Hematopoietic multipotent progenitor cell treated with erythropoietin and hydrocortisone succinate and interleukin-3 and kit ligand, for 17 days (in vitro differentiated cells): ENCODE data around the gene ACOX1.

Experiments
- DNase-seq: peaks from one replicate; pipeline ENCODE4 v3.0.0-alpha.2; 2015; ENCODE audit warnings: low spot score

Gene ACOX1

GRCh38 chr17:75978938-75979704 lies at the start of gene ACOX1, which contains the start of gene TEN1:
TSS of gene ACOX1 (minus strand) at chr17:75979166. CDS start at chr17:75979073, 93 bp downstream.
TSS of gene TEN1 (plus strand) at chr17:75979240. CDS start at chr17:75986193, 6,953 bp downstream.
- DNase-seq: peak; percentile 87

GRCh38 chr17:76027159-76027839 lies 48.3 kb upstream of the ACOX1 start, which contains the start of gene EVPL:
TSS of gene EVPL (minus strand) at chr17:76027306. CDS start at chr17:76027198, 108 bp downstream.
- peak; percentile 79 for DNase-seq

DNA sequence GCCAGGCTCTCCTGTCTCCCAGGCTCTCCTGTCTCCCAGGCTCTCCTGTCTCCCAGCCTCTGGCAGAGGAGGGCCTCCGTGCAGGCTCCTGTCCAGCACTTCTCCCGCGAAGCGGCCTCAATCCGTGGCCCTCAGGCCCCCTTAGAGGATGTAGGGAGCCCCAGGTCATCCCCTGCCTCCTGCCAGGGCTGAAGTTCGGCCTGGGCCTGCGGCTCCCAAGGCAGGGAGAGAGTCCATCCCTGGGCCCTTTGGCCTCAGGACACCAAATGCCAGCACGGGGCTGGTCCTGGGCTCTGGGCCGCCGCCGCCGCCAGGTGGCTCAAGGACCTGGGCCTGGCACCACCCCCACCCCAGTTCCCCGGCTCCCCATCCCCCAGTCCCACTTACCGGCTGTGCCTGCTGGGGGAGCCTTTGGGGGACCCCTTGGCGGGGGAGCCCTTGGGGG lies 47.8 kb upstream of the ACOX1 start:
- no peak for DNase-seq

DNA sequence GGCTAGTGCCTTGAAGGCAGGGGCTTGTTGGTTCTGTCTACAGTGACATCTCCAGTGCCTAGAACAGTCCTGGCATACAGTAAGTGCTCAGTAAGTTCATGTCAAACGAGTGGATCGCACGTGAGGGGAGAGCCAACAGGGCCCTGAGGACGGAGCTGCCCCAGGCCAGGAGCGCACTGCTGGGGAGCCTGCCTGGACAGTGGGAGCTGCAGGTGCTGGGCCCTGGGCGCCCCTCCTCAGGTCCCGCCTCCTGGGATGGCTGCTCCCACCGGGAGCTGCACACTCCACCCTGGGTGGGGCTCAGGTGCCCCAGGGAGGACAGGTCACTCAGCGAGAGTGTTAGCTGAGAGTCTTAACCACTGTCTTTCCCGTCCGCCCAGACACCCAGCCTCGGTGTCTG lies 46.3 kb upstream of the ACOX1 start:
- no peak for DNase-seq

DNA sequence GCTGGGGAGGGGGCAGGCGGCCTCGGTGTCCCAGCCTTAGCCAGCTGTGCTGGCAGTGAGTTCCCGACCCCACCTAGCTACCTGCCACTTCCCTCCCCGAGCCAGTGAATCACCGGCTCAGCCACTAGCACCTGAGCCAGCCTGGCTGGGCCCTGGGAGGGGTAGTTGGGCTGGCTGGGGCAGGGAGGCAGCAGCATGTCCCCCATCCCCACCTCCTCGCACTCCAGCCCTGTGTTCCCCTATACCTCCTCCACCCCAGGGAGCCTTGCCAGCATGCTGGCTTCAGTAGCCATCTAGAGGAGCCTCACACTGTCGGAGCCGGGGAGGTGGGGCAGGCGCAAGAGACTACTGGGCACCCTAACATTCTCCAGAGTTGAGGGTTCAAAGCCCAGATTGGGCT lies 45.4 kb upstream of the ACOX1 start:
- no peak for DNase-seq

DNA sequence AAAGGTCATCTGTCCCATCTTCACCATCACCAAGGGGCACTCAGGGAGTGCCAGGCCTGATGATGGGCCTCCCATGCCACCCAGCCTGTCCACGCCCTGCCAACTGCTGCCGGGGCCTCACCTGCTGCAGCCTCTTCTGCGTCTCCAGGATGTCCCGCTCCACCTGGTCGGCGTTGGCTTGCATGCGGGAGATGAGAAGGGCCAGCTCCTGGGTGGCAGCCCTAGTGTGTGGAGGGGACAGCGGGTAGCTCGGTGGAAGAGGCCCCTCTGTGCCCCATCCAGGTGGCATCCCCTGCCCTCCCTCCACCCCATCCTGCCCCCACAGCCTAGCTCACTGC lies 44.9 kb upstream of the ACOX1 start:
- DNase-seq: no peak

- DNase-seq: no peak
Measured at GRCh38 chr17:76022973-76023899, 44.3 kb upstream of the ACOX1 start.

DNA sequence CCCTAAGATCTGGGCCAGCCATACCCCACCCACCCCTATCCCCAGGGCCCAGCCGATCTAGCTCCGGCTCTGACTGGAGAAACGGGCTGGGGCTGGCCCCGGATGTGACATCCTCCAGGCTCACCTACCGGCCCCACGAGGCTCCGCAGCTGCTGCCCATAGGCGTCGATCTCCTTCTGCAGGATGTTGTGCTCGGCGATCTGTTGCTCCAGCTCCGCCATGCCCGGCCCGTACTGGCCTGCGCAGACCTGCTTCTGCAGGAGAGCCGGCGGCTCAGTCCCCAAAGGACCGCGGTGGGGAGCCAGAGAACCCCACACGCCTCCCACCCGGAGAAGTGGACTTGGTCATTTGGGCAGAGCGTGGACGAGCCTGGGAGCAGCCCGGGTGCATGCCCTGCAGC lies 43.3 kb upstream of the ACOX1 start:
- no peak for DNase-seq

GRCh38 chr17:76019833-76020467 lies 41.0 kb upstream of the ACOX1 start:
- DNase-seq: no peak

DNA sequence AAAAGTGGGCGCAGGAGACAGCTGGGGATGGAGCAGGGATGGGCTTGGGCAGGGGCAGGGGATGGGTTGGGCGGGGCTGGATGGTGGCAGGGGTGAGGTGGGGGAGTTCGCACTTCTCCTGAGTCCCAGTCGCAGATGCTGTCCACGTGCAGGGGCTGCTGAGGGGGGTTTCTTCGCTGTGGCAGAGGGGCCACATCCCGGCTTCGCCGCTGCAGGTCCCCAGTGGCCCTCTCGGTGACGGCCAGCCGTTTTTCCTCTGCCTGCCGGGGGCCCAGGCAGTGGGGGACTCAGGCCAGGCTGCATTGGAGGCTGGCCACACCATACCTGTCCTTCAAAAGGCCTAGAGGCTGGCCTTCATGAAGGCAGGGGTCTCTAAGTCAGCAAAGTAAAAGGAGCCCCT lies 39.8 kb upstream of the ACOX1 start:
- no peak for DNase-seq

GRCh38 chr17:76018340-76018680 lies 39.3 kb upstream of the ACOX1 start:
- no peak for DNase-seq

DNA sequence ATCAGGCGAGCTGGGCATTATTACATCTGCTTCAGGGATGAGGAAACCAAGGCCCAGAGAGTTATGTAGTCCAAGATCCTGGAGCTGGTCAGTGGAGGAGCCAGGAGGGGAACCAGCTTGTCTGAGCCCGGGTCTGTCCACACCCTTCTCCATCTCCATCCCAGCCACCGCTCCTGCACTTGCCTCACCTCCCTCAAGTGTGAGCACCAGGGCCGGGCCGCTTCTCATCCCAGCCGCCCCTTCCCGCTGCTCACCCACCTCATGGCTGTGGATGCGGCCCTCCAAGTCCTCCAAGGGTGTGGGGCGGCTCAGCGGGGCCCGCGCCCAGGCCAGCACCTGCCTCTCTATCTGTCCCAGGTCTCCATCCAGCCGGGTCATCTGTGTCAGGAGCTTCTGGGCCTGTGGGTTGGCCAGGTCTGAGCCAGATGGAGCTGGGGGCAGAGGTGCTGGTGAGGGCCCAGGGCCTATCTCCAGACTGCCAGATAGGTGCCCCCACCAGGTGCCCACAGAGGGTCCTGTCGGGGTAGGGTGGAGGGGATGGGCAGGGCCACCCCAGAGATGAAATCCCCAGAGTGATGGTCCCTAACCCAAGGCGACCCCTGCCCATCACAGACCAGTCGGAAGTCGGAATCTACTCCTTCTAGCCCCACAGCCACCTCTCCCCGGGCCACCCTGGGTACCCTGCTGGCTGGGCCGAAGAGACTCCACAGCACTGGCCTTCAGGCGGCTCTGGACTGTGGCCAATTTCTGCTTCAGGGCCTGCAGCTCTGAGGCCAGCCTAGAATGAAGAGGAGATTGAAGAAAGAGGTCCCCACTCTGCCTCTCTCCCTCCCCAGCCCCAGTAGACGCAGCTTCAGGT lies 38.7 kb upstream of the ACOX1 start:
- DNase-seq: no peak

GRCh38 chr17:76014925-76015261 lies 35.9 kb upstream of the ACOX1 start:
- DNase-seq: no peak

DNA sequence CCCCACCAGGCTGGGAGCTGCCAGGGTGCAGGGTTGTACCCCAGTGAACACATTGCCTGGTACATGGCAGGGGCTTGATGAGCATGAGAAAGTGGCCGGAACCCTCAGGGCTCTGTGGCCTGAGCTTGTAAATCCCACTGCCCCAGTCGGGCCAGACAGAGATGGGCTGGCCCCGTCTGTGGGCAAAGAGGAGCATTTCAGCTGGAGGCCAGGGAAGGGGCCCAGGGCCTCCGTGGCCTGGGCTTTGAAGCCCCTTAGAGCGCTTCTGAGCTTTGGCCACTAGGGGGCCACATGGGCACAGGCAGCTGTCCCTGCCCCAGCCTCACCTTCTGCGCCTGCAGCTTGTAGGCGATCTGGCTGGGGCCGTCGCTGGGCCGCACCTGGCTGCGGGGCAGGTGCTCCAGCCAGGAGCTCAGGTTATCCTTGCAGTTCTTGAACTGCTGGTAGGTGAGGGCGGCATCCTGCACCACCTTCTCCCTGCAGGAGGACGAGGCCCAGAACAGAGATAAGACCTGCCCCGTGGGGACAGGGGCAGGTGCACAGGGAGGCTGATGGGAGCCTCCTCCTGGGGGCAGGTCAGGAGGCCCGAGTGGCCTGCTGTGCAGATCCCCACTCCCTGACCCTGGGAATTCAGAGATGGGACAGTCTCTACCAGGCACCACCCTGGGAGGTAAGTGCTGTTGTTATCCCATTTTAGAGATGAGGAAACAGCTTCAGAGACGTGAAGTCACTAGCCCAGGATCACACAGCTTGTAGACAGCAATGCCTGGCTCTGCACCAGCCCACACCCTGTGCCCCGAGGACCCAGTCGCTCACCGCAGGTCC lies 35.3 kb upstream of the ACOX1 start:
- peak; percentile 84 for DNase-seq

DNA sequence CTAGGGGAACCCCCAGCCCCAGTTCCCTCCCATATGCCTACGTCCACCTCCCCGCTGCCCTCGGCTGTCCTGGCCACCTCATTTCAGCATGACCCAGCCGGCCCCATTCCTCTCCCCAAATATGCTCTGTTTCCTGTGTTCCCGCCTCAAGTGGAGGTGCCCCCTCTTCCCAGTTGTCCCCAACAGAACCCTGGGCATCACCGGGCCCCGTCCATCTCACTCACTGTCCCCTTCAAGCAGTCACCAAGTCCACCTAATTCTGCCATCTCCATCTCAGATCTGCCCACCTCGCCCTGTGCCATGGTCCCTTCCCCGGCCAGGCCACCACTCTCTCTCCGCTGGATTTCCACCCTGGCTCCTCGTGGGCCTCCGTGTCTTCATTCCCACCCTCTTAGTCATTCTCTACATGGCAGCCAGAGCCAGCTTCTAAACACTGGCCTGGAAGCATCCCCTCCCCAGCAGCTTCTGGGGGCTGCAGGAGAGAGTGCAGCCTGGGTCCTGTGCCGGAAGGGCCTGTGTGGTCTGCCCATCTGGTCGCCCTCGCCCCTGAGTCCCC lies 34.5 kb upstream of the ACOX1 start:
- DNase-seq: no peak

GRCh38 chr17:76011951-76012350 lies 33.0 kb upstream of the ACOX1 start:
- DNase-seq: no peak

DNA sequence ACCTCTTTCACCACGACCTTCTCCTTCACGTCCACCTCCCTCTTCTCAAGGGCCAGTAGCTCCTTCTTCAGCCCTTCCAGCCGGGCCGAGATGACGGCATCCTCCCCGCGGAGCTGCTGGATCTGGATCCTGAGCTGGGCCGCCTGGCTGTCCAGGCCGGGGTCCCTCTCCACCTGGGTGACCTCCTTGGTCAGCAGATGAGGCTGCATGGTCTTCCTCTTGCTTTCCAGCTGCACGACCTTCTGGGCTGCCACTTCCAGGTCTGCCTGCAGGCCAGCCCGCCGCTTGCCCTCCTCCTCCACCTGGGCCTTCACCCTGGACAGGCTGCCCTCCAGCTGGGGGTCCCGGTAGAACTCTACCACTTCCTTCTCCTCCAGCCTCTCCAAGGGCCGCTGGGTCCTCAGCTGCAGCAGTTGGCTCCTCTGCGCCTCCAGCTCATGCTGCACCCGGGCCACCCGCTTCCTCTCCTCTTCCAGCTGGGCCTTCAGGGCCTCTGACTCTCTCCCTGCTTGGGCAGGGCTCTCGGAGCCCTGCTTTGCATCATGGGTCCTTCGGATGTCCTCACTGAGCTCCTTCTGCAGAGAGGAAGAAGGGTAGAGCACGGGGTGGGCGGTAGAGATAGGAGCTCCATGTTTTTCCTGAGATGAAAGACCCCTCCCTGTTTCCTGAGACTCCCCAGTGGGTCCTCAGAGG lies 31.1 kb upstream of the ACOX1 start:
- DNase-seq: no peak

DNA sequence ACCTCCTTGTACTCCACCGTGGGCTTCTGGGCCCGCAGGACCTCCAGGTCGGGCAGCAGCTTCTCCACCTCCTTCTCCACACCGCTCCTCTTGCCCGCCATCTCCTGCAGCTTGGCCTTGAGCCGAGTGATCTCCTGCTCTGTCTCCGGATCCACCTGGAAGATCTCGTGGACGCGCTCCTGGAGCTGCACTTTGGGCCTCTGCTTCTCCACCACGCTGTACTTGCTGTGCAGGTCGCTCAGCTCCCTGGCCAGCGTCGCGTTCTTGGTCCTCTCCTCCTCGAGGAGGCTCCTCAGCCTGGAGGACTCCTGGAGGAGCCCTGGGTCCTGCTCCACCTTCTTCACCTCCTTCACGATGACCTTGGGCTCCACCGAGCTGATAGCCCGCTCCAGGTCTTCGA lies 30.5 kb upstream of the ACOX1 start:
- DNase-seq: no peak
